ENCODE measurements around the gene BCAS3. TPM values are rescaled to one million over a fixed set of nuclear protein-coding genes. Genes with fewer than 3 reads are reported as not detected.

Gene BCAS3
- total RNA-seq, 4 donors from 2014 or later: 20.7 to 76.3 (median 39.8) TPM

DNA sequence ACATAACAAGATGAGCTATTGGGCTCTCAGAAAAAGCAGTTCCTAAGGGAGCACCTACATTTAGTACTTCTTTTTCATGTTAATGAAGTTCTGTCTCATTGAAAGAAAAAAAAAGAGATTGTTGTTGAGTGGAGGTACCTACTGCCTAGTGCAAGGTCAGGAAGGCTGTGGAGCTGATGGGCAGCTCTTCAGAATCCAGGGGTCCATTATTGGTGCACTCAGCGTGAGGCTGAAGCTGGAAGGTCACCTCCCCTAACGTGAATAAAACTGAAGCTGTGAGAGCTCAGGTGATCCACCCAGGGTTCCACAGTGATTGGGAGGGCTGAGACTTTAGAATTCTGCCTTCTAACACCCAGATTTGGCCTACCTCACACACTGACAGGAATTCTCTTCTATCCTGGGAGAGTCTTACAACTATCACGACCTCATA is 568.1 kb downstream of the BCAS3 start:
- in situ Hi-C loops (cut with MboI; ENCODE audit: low pct_ligation_motif_present in 1 of 4, low pct_unique_long_range_greater_than_20kb in 1 of 4, low sequenced_read_pairs in 3 of 4) (loop anchor here in 1 of 4 donors (25.0 kb wide), 1 partner anchor 142 kb away; the partner anchor contains the start of gene TBX2), intact Hi-C loops (cut with DNase I; ENCODE audit: low total_unique reads) (no loop called here)
- TF ChIP-seq EP300 (IDR thresholded peaks at IDR 0.05; ENCODE audit: low read depth) (no peak), POLR2AphosphoS5 (IDR thresholded peaks at IDR 0.05) (no peak), POLR2A (IDR thresholded peaks at IDR 0.05) (no peak)
- TF ChIP-seq, protein P1, sequence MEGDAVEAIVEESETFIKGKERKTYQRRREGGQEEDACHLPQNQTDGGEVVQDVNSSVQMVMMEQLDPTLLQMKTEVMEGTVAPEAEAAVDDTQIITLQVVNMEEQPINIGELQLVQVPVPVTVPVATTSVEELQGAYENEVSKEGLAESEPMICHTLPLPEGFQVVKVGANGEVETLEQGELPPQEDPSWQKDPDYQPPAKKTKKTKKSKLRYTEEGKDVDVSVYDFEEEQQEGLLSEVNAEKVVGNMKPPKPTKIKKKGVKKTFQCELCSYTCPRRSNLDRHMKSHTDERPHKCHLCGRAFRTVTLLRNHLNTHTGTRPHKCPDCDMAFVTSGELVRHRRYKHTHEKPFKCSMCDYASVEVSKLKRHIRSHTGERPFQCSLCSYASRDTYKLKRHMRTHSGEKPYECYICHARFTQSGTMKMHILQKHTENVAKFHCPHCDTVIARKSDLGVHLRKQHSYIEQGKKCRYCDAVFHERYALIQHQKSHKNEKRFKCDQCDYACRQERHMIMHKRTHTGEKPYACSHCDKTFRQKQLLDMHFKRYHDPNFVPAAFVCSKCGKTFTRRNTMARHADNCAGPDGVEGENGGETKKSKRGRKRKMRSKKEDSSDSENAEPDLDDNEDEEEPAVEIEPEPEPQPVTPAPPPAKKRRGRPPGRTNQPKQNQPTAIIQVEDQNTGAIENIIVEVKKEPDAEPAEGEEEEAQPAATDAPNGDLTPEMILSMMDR (IDR thresholded peaks at IDR 0.05): no peak
- DNase-seq: no peak
- Histone ChIP-seq H3K27me3 (no peaks in the 10 kb centered on the region), H3K4me1 (peaks cover 12 to 34% (median 24%) of the 10 kb centered on the region in 4 donors), H3K36me3 (no peaks in the 10 kb centered on the region), H3K27ac (no peak overlapping the region), H3K4me3 (no peak overlapping the region), H3K9me3 (no peaks in the 10 kb centered on the region)
- 90% methylated on average over 3 of the region's 3 CpGs; no CpG with 5 or more reads in 1 of the 2 donors for WGBS, 2 donors (ENCODE audit: low coverage in 1 of 2)

DNA sequence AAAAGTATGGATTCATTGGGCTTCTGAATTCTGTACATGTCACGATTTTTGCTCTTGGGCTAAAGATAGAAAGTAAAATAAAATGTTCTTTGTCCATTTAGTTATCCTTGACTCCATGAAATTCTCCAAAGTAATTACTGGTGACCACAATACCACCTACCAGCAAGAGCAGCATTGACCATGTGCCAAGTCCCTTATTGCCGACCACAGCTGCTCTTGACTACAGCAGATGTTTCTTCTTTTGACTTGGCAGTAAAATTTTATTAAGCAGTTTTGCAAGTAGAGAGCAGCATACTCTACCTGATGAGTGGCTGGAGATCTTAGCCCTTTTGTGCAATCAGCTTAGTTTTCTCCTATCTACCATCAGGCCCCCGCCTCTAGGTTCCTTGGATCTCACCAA is 569.8 kb downstream of the BCAS3 start:
- in situ Hi-C loops (cut with MboI; ENCODE audit: low pct_ligation_motif_present in 1 of 4, low pct_unique_long_range_greater_than_20kb in 1 of 4, low sequenced_read_pairs in 3 of 4): loop anchor here in 1 of 4 donors (25.0 kb wide), 1 partner anchor 140 kb away; the partner anchor contains the start of gene TBX2
- H3K27me3 ChIP-seq: no peaks in the 10 kb centered on the region
- intact Hi-C loops (cut with DNase I; ENCODE audit: low total_unique reads): no loop called here
- no peak for DNase-seq
- no peaks in the 10 kb centered on the region for H3K36me3 ChIP-seq
- WGBS, 2 donors (ENCODE audit: low coverage in 1 of 2): 55 to 69% methylated on average over 3 of the region's 3 CpGs
- peak overlapping the region in 3 of 4 donors; percentile 32 to 54 (median 39) for H3K27ac ChIP-seq
- TF ChIP-seq, protein P1 (IDR thresholded peaks at IDR 0.05): no peak
- TF ChIP-seq POLR2AphosphoS5 (IDR thresholded peaks at IDR 0.05) (no peak), POLR2A (IDR thresholded peaks at IDR 0.05) (no peak), EP300 (IDR thresholded peaks at IDR 0.05; ENCODE audit: low read depth) (no peak)
- H3K9me3 ChIP-seq: no peaks in the 10 kb centered on the region
- H3K4me1 ChIP-seq: peaks cover 18 to 51% (median 37%) of the 10 kb centered on the region in 4 donors
- H3K4me3 ChIP-seq: no peak overlapping the region

DNA sequence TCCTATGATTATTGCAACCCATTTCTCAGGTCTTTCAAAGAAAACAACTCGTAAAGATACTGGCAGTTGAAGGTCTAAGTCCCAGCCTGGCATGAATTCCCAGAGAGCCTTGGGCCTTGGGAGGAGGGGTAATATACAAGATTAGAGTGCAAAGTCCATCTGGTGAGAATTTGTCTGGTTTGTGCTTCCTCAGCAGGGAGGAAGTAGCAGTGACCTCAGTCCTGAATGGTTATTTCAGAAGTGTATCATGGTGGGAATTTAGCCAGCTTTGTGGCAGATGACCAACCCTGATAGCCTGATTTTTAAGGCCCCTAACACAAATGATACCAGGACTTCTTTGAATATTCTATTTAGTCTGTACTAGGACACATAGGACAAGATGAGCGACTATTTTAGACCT is 570.7 kb downstream of the BCAS3 start:
- Histone ChIP-seq H3K4me3 (no peak overlapping the region), H3K36me3 (no peaks in the 10 kb centered on the region), H3K4me1 (peaks cover 22 to 61% (median 43%) of the 10 kb centered on the region in 4 donors), H3K9me3 (no peaks in the 10 kb centered on the region), H3K27me3 (no peaks in the 10 kb centered on the region), H3K27ac (peak overlapping the region in 3 of 4 donors; percentile 3 to 54 (median 32))
- TF ChIP-seq POLR2A (IDR thresholded peaks at IDR 0.05) (no peak), POLR2AphosphoS5 (IDR thresholded peaks at IDR 0.05) (peak in 2 of 3 donors; percentile 16 to 52)
- DNase-seq: peak; percentile 60
- intact Hi-C loops (cut with DNase I; ENCODE audit: low total_unique reads) (no loop called here), in situ Hi-C loops (cut with MboI; ENCODE audit: low pct_ligation_motif_present in 1 of 4, low pct_unique_long_range_greater_than_20kb in 1 of 4, low sequenced_read_pairs in 3 of 4) (loop anchor here in 1 of 4 donors (25.0 kb wide), 1 partner anchor 139 kb away; the partner anchor contains the start of gene TBX2)
- 72 to 86% methylated on average over 2 of the region's 2 CpGs for WGBS, 2 donors (ENCODE audit: low coverage in 1 of 2)

DNA sequence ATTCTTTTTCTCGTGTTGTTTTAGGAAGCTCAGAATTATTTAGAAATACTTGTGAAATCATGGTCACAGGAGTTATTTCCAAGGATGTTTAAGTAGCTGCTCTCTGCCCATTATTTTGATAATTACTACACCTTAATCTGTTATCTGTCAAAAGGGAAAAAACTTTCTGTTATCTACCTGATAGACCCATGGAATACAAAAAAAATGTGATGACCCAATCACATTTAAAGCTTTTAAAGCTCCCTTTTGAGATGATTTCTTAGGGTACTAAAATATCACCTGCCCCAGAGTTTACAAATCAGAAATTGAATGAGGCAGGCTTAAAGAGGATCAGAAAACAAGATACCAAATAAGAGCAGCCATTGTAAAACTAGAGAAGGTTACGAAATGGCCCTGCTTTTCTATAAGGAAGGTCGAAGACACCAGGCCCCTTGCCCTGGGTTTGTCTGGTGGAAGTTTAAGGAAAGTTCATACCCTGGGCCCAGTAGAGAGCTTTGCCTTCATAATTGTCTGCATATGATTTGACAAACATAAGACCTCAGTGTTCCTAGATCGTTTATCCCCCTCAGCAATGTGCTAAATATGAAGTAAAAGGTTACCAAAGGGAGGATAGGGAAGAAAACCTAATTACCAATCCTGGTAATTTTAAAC is 572.1 kb downstream of the BCAS3 start:
- Histone ChIP-seq H3K4me1 (peaks cover 22 to 70% (median 49%) of the 10 kb centered on the region in 4 donors), H3K27me3 (no peaks in the 10 kb centered on the region), H3K9me3 (no peaks in the 10 kb centered on the region), H3K4me3 (no peak overlapping the region), H3K27ac (peak overlapping the region; percentile 3 to 56 (median 22)), H3K36me3 (no peaks in the 10 kb centered on the region)
- WGBS, 2 donors (ENCODE audit: low coverage in 1 of 2): 71 to 86% methylated on average over 3 to 4 of the region's 4 CpGs
- intact Hi-C loops (cut with DNase I; ENCODE audit: low total_unique reads) (no loop called here), in situ Hi-C loops (cut with MboI; ENCODE audit: low pct_ligation_motif_present in 1 of 4, low pct_unique_long_range_greater_than_20kb in 1 of 4, low sequenced_read_pairs in 3 of 4) (loop anchor here in 1 of 4 donors (25.0 kb wide), 1 partner anchor 138 kb away; the partner anchor contains the start of gene TBX2)
- DNase-seq: no peak
- TF ChIP-seq, protein P1 (IDR thresholded peaks at IDR 0.05): no peak
- no peak for TF ChIP-seq EP300 (IDR thresholded peaks at IDR 0.05; ENCODE audit: low read depth)
- no peak for TF ChIP-seq POLR2A (IDR thresholded peaks at IDR 0.05)
- no peak for TF ChIP-seq POLR2AphosphoS5 (IDR thresholded peaks at IDR 0.05)

Measured in transverse colon (tissue), 4 donors.